KMS-11 (cell line): ENCODE results near the gene PMM1.
"Not testable (repeated sequence)": the region's sequence is repeated elsewhere in the genome, so short reads cannot be mapped to it uniquely, and the experiment has no call there.

ENCODE experiments used
- H2AFZ ChIP-seq: fragments of 200-600 bp; sonication (generic); 2 replicates; pipeline ENCODE4 v1.6.1; 2016; ENCODE audit warnings: antibody characterized with exemption, mixed run types, low read depth
- H3K27ac ChIP-seq: fragments of 200-600 bp; sonication (generic); 2 replicates; pipeline ENCODE4 v1.6.1; 2016; ENCODE audit warnings: mild to moderate bottlenecking, mixed run types
- H3K27me3 ChIP-seq: fragments of 200-600 bp; sonication (generic); 2 replicates; pipeline ENCODE4 v1.6.1; 2017; ENCODE audit warnings: mild to moderate bottlenecking, low read depth, mixed run types, moderate library complexity; ENCODE audit not compliant: insufficient read depth
- H3K36me3 ChIP-seq: fragments of 200-600 bp; sonication (generic); 2 replicates; pipeline ENCODE4 v1.6.1; 2017; ENCODE audit warnings: mild to moderate bottlenecking, mixed run types; ENCODE audit not compliant: insufficient read depth
- H3K4me1 ChIP-seq: fragments of 200-600 bp; sonication (generic); 2 replicates; pipeline ENCODE4 v1.6.1; 2016; ENCODE audit warnings: mild to moderate bottlenecking, low read depth, mixed run types; ENCODE audit not compliant: poor library complexity, severe bottlenecking
- H3K4me2 ChIP-seq: fragments of 200-600 bp; sonication (generic); 2 replicates; pipeline ENCODE4 v1.7.0; 2016; ENCODE audit warnings: mild to moderate bottlenecking, mixed run types
- H3K4me3 ChIP-seq: fragments of 200-600 bp; sonication (generic); IDR thresholded peaks from 2 replicates; pipeline ENCODE4 v1.6.1; 2017; ENCODE audit warnings: low read depth, low read length, mixed read lengths; ENCODE audit not compliant: insufficient read depth
- H3K79me2 ChIP-seq: fragments of 200-600 bp; sonication (generic); 2 replicates; pipeline ENCODE4 v1.6.1; 2016; ENCODE audit warnings: low read depth, mixed run types; ENCODE audit not compliant: insufficient read depth
- H3K9ac ChIP-seq: fragments of 200-600 bp; sonication (generic); 2 replicates; pipeline ENCODE4 v1.6.1; 2016; ENCODE audit warnings: mild to moderate bottlenecking, mixed run types
- H4K20me1 ChIP-seq: fragments of 200-600 bp; sonication (generic); 2 replicates; pipeline ENCODE4 v1.6.1; 2016; ENCODE audit warnings: mild to moderate bottlenecking, mixed run types; ENCODE audit not compliant: insufficient read depth
- CTCF ChIP-seq: fragments of 200-600 bp; sonication (generic); conservative IDR thresholded peaks from 2 replicates; pipeline ENCODE4 v1.6.1; 2017; ENCODE audit warnings: low read depth, mild to moderate bottlenecking, antibody characterized with exemption, low read length, moderate library complexity, mixed read lengths

Gene PMM1

GRCh38 chr22:41636467-41636866, 46.8 kb upstream of the PMM1 start:
- Histone ChIP-seq H3K4me2 (no peak overlapping the region), H3K79me2 (peaks cover 13% of the 10 kb centered on the region; the same call in 1 of the 2 replicates)
- no peak for TF ChIP-seq CTCF

GRCh38 chr22:41634610-41635009, 45.0 kb upstream of the PMM1 start:
- not testable (repeated sequence) for H3K4me1 ChIP-seq, H3K9ac ChIP-seq, H3K27ac ChIP-seq, H2AFZ ChIP-seq, H4K20me1 ChIP-seq, H3K4me2 ChIP-seq, H3K27me3 ChIP-seq, H3K4me3 ChIP-seq
- Histone ChIP-seq H3K79me2 (peaks cover 17% of the 10 kb centered on the region; the same call in 1 of the 2 replicates), H3K36me3 (peaks cover 22% of the 10 kb centered on the region; the same call in 1 of the 2 replicates)

More at GRCh38 chr22:41636467-41636866, 46.8 kb upstream of the PMM1 start:
- Histone ChIP-seq H2AFZ (no peak overlapping the region), H3K27ac (no peak overlapping the region), H3K4me3 (no peak overlapping the region), H3K36me3 (peaks cover 22% of the 10 kb centered on the region; the same call in 1 of the 2 replicates), H4K20me1 (0 out of 2 replicates have a peak, but pooled peaks cover 3% of the 10 kb centered on the region), H3K4me1 (no peaks in the 10 kb centered on the region), H3K27me3 (no peaks in the 10 kb centered on the region), H3K9ac (no peak overlapping the region)

- H3K27me3 ChIP-seq, H3K4me3 ChIP-seq, H3K9ac ChIP-seq, H2AFZ ChIP-seq, H3K4me2 ChIP-seq, H3K4me1 ChIP-seq, H4K20me1 ChIP-seq, H3K27ac ChIP-seq: not testable (repeated sequence)
- Histone ChIP-seq H3K79me2 (peaks cover 27% of the 10 kb centered on the region; the same call in 1 of the 2 replicates), H3K36me3 (peaks cover 17% of the 10 kb centered on the region; the same call in 1 of the 2 replicates)
Observed at GRCh38 chr22:41631615-41632014, 42.0 kb upstream of the PMM1 start.

GRCh38 chr22:41631115-41631514, 41.5 kb upstream of the PMM1 start:
- not testable (repeated sequence) for H2AFZ ChIP-seq, H3K27ac ChIP-seq, H4K20me1 ChIP-seq, H3K27me3 ChIP-seq, H3K4me2 ChIP-seq, H3K9ac ChIP-seq, H3K4me1 ChIP-seq, H3K4me3 ChIP-seq
- H3K36me3 ChIP-seq: peaks cover 17% of the 10 kb centered on the region; the same call in 1 of the 2 replicates
- peaks cover 32% of the 10 kb centered on the region; the same call in 1 of the 2 replicates for H3K79me2 ChIP-seq

GRCh38 chr22:41625577-41625976, 35.9 kb upstream of the PMM1 start:
- TF ChIP-seq CTCF: no peak
- Histone ChIP-seq H3K79me2 (peaks cover 60% of the 10 kb centered on the region), H3K27ac (no peak overlapping the region), H3K27me3 (no peaks in the 10 kb centered on the region), H3K36me3 (peaks cover 23% of the 10 kb centered on the region; the same call in 1 of the 2 replicates), H3K9ac (no peak overlapping the region), H2AFZ (no peak overlapping the region), H4K20me1 (no peaks in the 10 kb centered on the region), H3K4me3 (no peak overlapping the region), H3K4me1 (peaks cover 8% of the 10 kb centered on the region), H3K4me2 (no peak overlapping the region)

- no peak for TF ChIP-seq CTCF
- peak overlapping the region; percentile 34 for H3K4me3 ChIP-seq
- no peak overlapping the region for H2AFZ ChIP-seq
- peak overlapping the region; percentile 88 for H3K27ac ChIP-seq
- no peaks in the 10 kb centered on the region for H3K27me3 ChIP-seq
- peak overlapping the region; percentile 65 for H3K4me2 ChIP-seq
- peaks cover 68% of the 10 kb centered on the region for H3K79me2 ChIP-seq
- peaks cover 11% of the 10 kb centered on the region; the same call in 1 of the 2 replicates for H3K36me3 ChIP-seq
- H4K20me1 ChIP-seq: no peaks in the 10 kb centered on the region
- peaks cover 33% of the 10 kb centered on the region for H3K4me1 ChIP-seq
- peak overlapping the region; percentile 89 for H3K9ac ChIP-seq
Observed at GRCh38 chr22:41621911-41622179, 32.2 kb upstream of the PMM1 start.
